Osteocyte (in vitro differentiated cells): Measurements from ENCODE around the gene GJB5. TPM values are rescaled to one million over a fixed set of nuclear protein-coding genes. Genes with fewer than 3 reads are reported as not detected.

ENCODE experiments used
- DNase-seq: peaks from one replicate; pipeline ENCODE4 v3.0.0; 2021; ENCODE audit warnings: mixed read lengths; ENCODE audit not compliant: unreplicated experiment; ENCODE audit errors: extremely low spot score
- H3K27ac Mint-ChIP-seq: one replicate; pipeline ENCODE4 v1.8.0; 2021; ENCODE audit warnings: mild to moderate bottlenecking, mixed read lengths; ENCODE audit not compliant: unreplicated experiment
- H3K27me3 Mint-ChIP-seq: one replicate; pipeline ENCODE4 v1.8.0; 2021; ENCODE audit warnings: mixed read lengths; ENCODE audit not compliant: unreplicated experiment
- H3K36me3 Mint-ChIP-seq: one replicate; pipeline ENCODE4 v1.8.0; 2021; ENCODE audit warnings: mixed read lengths; ENCODE audit not compliant: unreplicated experiment
- H3K4me1 Mint-ChIP-seq: one replicate; pipeline ENCODE4 v1.8.0; 2021; ENCODE audit warnings: mixed read lengths; ENCODE audit not compliant: unreplicated experiment
- H3K4me3 Mint-ChIP-seq: one replicate; pipeline ENCODE4 v1.8.0; 2021; ENCODE audit warnings: mild to moderate bottlenecking, moderate library complexity, mixed read lengths; ENCODE audit not compliant: unreplicated experiment
- H3K9me3 Mint-ChIP-seq: one replicate; pipeline ENCODE4 v1.8.0; 2021; ENCODE audit warnings: mixed read lengths; ENCODE audit not compliant: unreplicated experiment
- total RNA-seq: library from RNA; stranded (reverse); gene quantifications from 2 replicates; pipeline ENCODE4 v1.2.1, GENCODE V29; 2021
- TF ChIP-seq, protein P1 (sequence below): fragments of 200-600 bp; sonication (generic); IDR thresholded peaks from 2 replicates; pipeline ENCODE4 v1.5.0; 2021; ENCODE audit warnings: antibody characterized with exemption, mild to moderate bottlenecking, moderate library complexity

GJB5 gene
- total RNA-seq, 1 donor from 2014 or later = not detected

DNA sequence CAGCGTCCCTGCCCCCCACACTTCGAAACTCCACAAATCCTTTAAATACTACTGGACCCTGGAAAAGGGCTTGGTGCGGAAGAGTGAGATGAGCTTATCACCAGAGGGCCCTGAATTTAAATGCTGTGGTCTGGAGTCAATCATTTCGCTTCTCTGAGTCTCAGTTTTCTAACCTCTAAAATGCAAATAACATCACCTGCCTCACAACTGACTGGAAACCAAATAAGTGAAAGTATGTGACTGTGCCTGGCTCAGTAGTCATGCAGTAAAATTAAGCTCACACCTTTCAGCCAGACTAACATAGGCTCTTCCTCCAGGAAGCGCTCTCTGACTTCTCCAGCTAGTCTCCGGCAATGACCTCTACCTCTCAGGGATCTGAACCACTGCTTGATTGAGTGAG, 42.1 kb downstream of the GJB5 start:
- no peaks in the 10 kb centered on the region for H3K36me3 Mint-ChIP-seq
- H3K9me3 Mint-ChIP-seq = no peaks in the 10 kb centered on the region
- H3K27ac Mint-ChIP-seq = no peak overlapping the region
- no peak overlapping the region for H3K4me3 Mint-ChIP-seq
- TF ChIP-seq, protein P1, sequence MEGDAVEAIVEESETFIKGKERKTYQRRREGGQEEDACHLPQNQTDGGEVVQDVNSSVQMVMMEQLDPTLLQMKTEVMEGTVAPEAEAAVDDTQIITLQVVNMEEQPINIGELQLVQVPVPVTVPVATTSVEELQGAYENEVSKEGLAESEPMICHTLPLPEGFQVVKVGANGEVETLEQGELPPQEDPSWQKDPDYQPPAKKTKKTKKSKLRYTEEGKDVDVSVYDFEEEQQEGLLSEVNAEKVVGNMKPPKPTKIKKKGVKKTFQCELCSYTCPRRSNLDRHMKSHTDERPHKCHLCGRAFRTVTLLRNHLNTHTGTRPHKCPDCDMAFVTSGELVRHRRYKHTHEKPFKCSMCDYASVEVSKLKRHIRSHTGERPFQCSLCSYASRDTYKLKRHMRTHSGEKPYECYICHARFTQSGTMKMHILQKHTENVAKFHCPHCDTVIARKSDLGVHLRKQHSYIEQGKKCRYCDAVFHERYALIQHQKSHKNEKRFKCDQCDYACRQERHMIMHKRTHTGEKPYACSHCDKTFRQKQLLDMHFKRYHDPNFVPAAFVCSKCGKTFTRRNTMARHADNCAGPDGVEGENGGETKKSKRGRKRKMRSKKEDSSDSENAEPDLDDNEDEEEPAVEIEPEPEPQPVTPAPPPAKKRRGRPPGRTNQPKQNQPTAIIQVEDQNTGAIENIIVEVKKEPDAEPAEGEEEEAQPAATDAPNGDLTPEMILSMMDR = no peak
- no peaks in the 10 kb centered on the region for H3K4me1 Mint-ChIP-seq
- H3K27me3 Mint-ChIP-seq = peaks cover 6% of the 10 kb centered on the region
- DNase-seq = no peak

DNA sequence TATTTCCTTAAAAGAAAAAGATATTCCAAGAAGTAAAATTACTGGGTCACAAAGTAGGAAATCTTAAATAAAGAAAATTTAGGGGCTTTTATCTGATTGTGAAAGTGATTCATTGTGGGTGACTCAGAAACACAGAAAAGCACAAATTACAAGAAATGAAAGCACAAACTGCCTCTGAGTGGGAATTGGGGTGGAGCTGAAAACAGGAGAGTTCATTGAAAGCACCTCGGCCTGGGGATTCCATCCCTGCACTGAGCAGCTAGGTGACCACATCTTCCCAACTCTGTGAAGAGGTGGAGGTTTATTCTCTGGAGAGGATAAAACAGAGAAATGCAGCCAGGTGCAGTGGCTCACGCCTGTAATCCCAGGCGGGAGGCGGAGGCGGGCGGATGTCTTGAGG, 45.4 kb downstream of the GJB5 start:
- TF ChIP-seq, protein P1 = no peak
- Mint-ChIP-seq H3K36me3 (no peaks in the 10 kb centered on the region), H3K4me1 (no peaks in the 10 kb centered on the region), H3K27me3 (peaks cover 3% of the 10 kb centered on the region), H3K27ac (no peak overlapping the region), H3K4me3 (no peak overlapping the region), H3K9me3 (peaks cover 4% of the 10 kb centered on the region)
- DNase-seq = no peak

DNA sequence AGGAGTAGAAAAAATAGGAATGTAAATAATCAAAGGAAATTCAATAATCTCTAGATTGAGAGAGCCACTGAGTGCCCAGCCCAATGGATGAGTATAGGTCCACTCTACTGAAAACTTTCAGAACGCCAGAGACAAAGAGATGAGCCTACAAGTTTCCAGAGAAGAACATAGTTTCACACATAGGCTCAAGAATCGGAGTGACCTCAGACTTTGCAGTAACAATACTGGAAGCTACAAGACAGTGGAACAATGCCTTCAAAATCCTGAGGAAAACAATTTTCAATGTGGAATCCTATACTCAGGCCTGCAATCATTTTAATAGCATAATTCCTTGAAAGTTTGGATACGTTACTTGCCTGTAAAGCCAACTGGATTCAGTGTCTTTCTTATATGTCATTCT, 48.9 kb downstream of the GJB5 start:
- H3K27me3 Mint-ChIP-seq = peaks cover 3% of the 10 kb centered on the region
- no peak for DNase-seq
- H3K9me3 Mint-ChIP-seq = peaks cover 4% of the 10 kb centered on the region
- no peaks in the 10 kb centered on the region for H3K4me1 Mint-ChIP-seq
- TF ChIP-seq, protein P1 = no peak
- no peak overlapping the region for H3K27ac Mint-ChIP-seq
- H3K36me3 Mint-ChIP-seq = no peaks in the 10 kb centered on the region
- no peak overlapping the region for H3K4me3 Mint-ChIP-seq

DNA sequence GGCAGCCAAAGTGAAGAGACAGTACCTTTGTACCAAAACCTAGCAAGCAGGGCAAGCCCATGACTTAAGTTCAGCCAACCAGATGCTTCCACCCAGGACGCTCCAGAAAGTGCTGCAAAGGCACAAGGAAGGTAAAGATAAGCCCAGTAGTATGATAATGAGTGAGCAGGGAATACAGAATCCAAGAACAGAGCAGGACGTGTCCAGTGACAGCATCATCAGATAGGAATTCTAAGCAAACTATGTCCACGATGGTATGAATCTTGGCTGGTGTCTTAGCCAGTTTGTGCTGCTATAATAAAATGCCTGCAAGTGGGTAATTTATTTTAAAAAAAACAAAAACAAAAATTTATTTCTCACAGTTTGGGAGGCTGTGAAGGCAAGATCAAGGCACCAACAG, 51.5 kb downstream of the GJB5 start:
- Mint-ChIP-seq H3K9me3 (peaks cover 4% of the 10 kb centered on the region), H3K4me1 (no peaks in the 10 kb centered on the region), H3K27ac (no peak overlapping the region), H3K4me3 (no peak overlapping the region), H3K36me3 (no peaks in the 10 kb centered on the region), H3K27me3 (peaks cover 3% of the 10 kb centered on the region)
- no peak for DNase-seq
- TF ChIP-seq, protein P1 = no peak

Other genes with a start within 250 kb of the GJB5 start
- not detected in 2 replicates for gene GJB4, start 4.7 kb downstream of the GJB5 start, total RNA-seq
- gene GJB3, start 26.2 kb downstream of the GJB5 start, total RNA-seq = not detected in 2 replicates
- not detected in 2 replicates for gene GJA4, start 38.0 kb downstream of the GJB5 start, total RNA-seq
- 38.6 and 39.6 TPM in 2 replicates for gene SMIM12, start 104.7 kb downstream of the GJB5 start, total RNA-seq
- 0.21 TPM in 1 of 2 replicates, not detected in the other for gene DLGAP3, start 174.6 kb downstream of the GJB5 start, total RNA-seq
- 20.5 and 22.8 TPM in 2 replicates for gene TMEM35B, start 230.3 kb downstream of the GJB5 start, total RNA-seq